Pancreas (tissue), 10 donors: ENCODE measurements around the gene TBX10. TPM values are rescaled to one million over a fixed set of nuclear protein-coding genes. Genes with fewer than 3 reads are reported as not detected.
A peak's percentile ranks its signal among the peaks of the same experiment; 100 is the strongest.

ENCODE experiments used
- ATAC-seq, 4 donors: fragments of 200-7000 bp; cut with Tn5 transposase; one replicate each; pipeline versions ENCODE4 v1.8.0 to v1.9.1; 2020; ENCODE audit warnings: mild to moderate bottlenecking in 4 of 4, moderate library complexity in 4 of 4
- DNase-seq, 6 donors: peaks; one replicate each; pipeline ENCODE4 v3.0.0-alpha.2; 2020
- FAIRE-seq: peaks from 2 replicates; lab custom pipeline; 2012; peaks lifted over from hg19 to GRCh38; lab: Jason Lieb, UNC
- H3K27ac ChIP-seq, 4 donors: fragments of 200-600 bp; sonication (generic); 1 replicate in 3 of 4; 2 replicates in 1 of 4; pipeline versions ENCODE4 v1.5.0 to v1.8.0; 2020
- H3K27me3 ChIP-seq, 4 donors: fragments of 200-600 bp; one replicate each; pipeline ENCODE4 v1.8.0; 2021
- H3K36me3 ChIP-seq, 3 donors: fragments of 200-600 bp; sonication (generic) in 1 of 3; one replicate each; pipeline versions ENCODE4 v1.5.0 to v1.8.0; 2020 to 2021
- H3K4me1 ChIP-seq, 3 donors: fragments of 200-600 bp; one replicate each; pipeline ENCODE4 v1.8.0; 2021
- H3K4me3 ChIP-seq, 4 donors: fragments of 200-600 bp; sonication (generic) in 2 of 4; one replicate each; pipeline versions ENCODE4 v1.5.0 to v1.8.0; 2020 to 2021
- H3K9me3 ChIP-seq, 4 donors: fragments of 200-600 bp; one replicate each; pipeline ENCODE4 v1.8.0; 2021
- CTCF ChIP-seq, 4 donors: fragments of 200-600 bp; sonication (generic) in 3 of 4; IDR thresholded peaks; one replicate each; pipeline versions ENCODE4 v1.5.0 to v1.8.0; 2021; ENCODE audit warnings: antibody characterized with exemption in 4 of 4
- WGBS, 2 donors: extraction: QIAGEN DNeasy Blood & Tissue Kit; methylation state at CpG; one replicate each; pipeline ENCODE4 v1.1.7; 2013; 5-methylcytosine and 5-hydroxymethylcytosine counted together
- intact Hi-C, 3 donors: fragments of 100-400 bp; cut with DNase I; formaldehyde crosslinking; loops; one replicate each; pipeline versions ENCODE4 v1.11.1 to v1.14.2; 2022
- polyA plus RNA-seq, 2 donors: library from polyadenylated mRNA; stranded (reverse); fragments of 200-250 nt; gene quantifications; one replicate each; pipeline ENCODE4 v1.2.3, GENCODE V29; 2013
- total RNA-seq, 6 donors: library from RNA; stranded (reverse); fragmentation: NEBNext Ultra II Directional in 4 of 6; extraction: Animal tissue kit (Norgen Biotek cat#: 25700) in 4 of 6; gene quantifications; one replicate each; pipeline versions ENCODE4 v1.2.1 to v1.2.4, GENCODE V29; 2021 to 2023
- donor health status: healthy with polysubstance abuse.
- donor health status: DM: no; HTN: no; CAD: no; lungs with moderate emphysema.
- donor health status: DM: no; HTN: no; CAD: no.
- donor health status: control.
- donor health status: control.
- donor health status: Bipolar disorder and iron deficiency.
- donor health status: DM: yes; HTN: yes; CAD: no.
- donor health status: DM: no; HTN: no; CAD: no.
- donor health status: DM: no; HTN: no; CAD: no.
- donor health status: DM: yes; HTN: yes; CAD: no.

Gene TBX10
- total and polyA plus RNA-seq, 8 donors = 0.09 to 0.37 (median 0.26) TPM; not detected in 4

GRCh38 chr11:67636962-67637361 lies 2.6 kb downstream of the TBX10 start:
- H3K36me3 ChIP-seq = no peaks in the 10 kb centered on the region
- peaks cover 5 to 10% (median 10%) of the 10 kb centered on the region in 3 donors for H3K4me1 ChIP-seq
- TF ChIP-seq CTCF (IDR thresholded peaks at IDR 0.05) = no peak
- WGBS, 2 donors = 85 to 94% methylated on average over 6 of the region's 6 CpGs
- FAIRE-seq (no peak), DNase-seq (no peak), ATAC-seq (no peak)
- no peaks in the 10 kb centered on the region for H3K27me3 ChIP-seq
- H3K27ac ChIP-seq = no peak overlapping the region
- intact Hi-C loops = no loop called here
- no peak overlapping the region for H3K4me3 ChIP-seq
- H3K9me3 ChIP-seq = no peaks in the 10 kb centered on the region

DNA sequence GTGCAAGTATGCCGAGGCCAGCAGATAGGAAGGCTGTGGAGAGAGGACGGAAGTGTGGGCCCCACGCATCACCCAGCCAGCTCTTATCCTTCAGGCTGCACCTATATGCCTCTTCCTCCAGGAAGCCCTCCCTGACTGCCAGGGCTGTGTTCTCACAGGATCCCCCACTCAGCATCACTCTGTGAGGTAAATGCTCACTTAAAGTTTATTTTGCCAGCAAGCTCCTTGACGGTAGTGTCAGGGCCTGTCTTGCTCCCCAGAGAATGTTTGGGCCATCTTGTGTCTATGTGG lies 4.4 kb downstream of the TBX10 start:
- Histone ChIP-seq H3K4me1 (peaks cover 11 to 23% (median 23%) of the 10 kb centered on the region in 3 donors), H3K4me3 (no peak overlapping the region), H3K27me3 (no peaks in the 10 kb centered on the region), H3K27ac (no peak overlapping the region), H3K9me3 (no peaks in the 10 kb centered on the region), H3K36me3 (no peaks in the 10 kb centered on the region)
- TF ChIP-seq CTCF (IDR thresholded peaks at IDR 0.05) = no peak
- WGBS, 2 donors = 84 to 89% methylated on average over 4 of the region's 4 CpGs
- no peak for ATAC-seq
- intact Hi-C loops = no loop called here
- FAIRE-seq = no peak
- no peak for DNase-seq

GRCh38 chr11:67634366-67635230 lies 5.0 kb downstream of the TBX10 start:
- intact Hi-C loops = no loop called here
- Histone ChIP-seq H3K4me1 (peaks cover 11 to 23% (median 23%) of the 10 kb centered on the region in 3 donors), H3K27me3 (no peaks in the 10 kb centered on the region), H3K4me3 (no peak overlapping the region), H3K36me3 (no peaks in the 10 kb centered on the region), H3K9me3 (no peaks in the 10 kb centered on the region), H3K27ac (no peak overlapping the region)
- DNase-seq = peak in 2 of 6 donors; percentile 36 to 50
- TF ChIP-seq CTCF (IDR thresholded peaks at IDR 0.05) = no peak
- FAIRE-seq = no peak
- ATAC-seq = no peak
- WGBS, 2 donors = 82% methylated on average over 20 of the region's 20 CpGs

DNA sequence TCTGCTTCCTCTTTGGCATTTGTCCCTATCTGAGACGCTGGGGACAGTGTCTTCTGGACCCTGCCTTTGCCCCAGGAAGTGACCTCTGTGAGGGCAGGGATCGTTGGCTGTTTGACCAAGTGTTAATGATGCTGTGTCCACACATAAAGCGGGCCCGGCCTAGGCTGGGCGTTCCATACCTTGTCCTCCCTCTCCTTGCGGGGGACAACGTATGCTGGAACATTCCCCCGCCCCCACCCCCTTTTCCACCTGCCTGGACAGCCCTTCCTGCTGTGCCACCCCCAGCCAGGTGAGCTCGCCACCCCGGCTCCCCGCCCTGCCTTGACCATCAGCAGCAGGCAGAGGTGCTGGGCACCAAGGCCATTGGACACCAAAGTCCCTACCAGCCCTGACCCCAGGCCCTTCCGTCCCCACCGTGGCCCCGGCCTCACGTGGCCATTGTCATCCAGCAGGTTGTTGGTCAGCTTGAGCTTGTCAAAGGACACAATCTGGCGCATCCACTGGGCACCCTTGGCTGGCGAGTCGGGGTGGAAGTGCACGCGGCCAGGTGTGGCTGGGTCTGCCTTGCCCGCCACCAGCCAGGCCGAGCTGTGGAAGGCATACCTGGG lies 5.7 kb downstream of the TBX10 start:
- peaks cover 11 to 23% (median 23%) of the 10 kb centered on the region in 3 donors for H3K4me1 ChIP-seq
- H3K4me3 ChIP-seq = no peak overlapping the region
- H3K27ac ChIP-seq = no peak overlapping the region
- no peaks in the 10 kb centered on the region for H3K36me3 ChIP-seq
- DNase-seq (peak in 3 of 6 donors; percentile 49 to 72 (median 56)), FAIRE-seq (no peak), ATAC-seq (no peak)
- no peaks in the 10 kb centered on the region for H3K9me3 ChIP-seq
- WGBS, 2 donors = 82 to 86% methylated on average over 22 of the region's 22 CpGs
- no peaks in the 10 kb centered on the region for H3K27me3 ChIP-seq
- TF ChIP-seq CTCF (IDR thresholded peaks at IDR 0.05) = no peak
- intact Hi-C loops = no loop called here
